HG02870 (cell line): ENCODE results near the gene TRAF3.

ENCODE experiments used
- ATAC-seq: cut with Tn5 transposase; IDR thresholded peaks from one replicate; pipeline ENCODE4 v1.9.1; 2021; ENCODE audit warnings: mild to moderate bottlenecking, moderate library complexity; ENCODE audit not compliant: unreplicated experiment

The TRAF3 gene

DNA sequence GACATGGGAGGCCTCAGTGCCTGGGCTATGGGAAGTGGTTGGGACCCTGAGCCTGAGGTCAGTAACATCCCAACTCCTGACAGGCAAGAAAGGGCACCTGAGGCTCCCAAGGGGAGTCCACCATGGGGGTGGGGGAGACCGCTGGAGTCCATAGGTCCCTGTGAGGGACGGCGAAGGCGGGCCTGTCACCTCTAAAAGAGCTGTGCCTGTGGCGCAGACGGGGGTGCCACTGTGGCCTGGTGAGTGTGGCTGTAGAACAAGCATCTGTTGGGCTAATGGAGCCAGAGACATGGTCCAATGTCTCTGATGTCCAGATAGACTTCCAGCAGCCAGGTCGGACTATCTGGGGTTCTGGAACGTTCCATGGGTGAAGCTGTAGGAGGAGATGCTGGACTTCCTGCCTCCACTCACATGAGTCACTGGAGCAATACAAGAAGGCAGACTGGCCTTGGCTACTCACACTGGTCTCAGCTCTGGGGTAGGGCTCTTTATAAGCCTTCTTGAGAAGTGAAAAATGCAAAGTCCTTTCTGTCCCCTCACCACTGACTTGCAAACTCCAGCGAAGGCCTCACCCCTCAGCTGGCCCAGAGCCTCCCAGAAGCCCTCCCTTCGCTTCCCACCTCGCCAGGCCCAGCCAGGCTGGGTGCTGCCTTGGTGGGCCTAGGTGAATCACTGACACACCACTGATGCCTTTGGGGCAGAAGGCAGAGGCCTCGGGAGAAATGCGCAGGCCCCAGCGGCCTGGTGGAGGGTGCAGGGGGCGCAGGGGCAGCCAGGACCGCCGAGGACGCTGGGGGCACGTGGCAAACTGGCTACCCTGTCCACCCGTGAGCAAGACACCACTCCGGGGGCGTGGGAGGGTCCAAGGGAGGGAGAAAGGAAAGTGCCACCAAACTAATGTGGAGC is 1.1 kb upstream of the TRAF3 start:
- ATAC-seq: no peak

DNA sequence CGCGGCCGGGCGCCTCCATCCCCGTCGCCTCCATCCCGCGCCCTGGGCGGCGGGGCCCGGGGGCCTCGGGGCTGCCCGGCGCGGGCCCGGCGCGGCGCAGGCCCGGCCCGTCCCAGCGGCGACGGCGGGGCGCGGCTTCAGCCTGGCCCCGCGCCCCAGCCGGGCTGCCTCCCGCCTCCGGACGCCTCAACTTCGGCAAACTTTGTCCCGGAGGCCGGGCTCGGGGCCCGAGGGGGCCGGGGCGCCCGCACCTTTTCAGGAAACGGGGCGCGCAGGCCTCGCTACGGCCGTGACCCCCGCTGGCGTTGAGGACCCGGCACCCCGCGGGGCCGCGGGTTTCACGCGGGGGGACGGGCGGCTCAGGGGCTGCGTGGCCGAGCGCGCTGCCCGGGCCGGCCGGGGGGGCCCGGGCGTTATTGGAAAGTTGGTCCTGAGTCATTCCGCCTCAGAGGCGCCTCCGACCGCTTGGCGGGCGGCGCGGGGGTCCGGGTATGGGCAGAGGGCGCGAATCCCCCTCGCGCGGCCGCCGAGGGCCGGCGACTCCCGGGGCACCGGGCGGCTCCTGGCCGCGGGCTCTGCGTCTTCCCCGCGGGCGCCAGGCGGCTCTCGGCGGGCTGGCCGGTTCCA is 575 bp downstream of the TRAF3 start:
- peak; percentile 9 for ATAC-seq

DNA sequence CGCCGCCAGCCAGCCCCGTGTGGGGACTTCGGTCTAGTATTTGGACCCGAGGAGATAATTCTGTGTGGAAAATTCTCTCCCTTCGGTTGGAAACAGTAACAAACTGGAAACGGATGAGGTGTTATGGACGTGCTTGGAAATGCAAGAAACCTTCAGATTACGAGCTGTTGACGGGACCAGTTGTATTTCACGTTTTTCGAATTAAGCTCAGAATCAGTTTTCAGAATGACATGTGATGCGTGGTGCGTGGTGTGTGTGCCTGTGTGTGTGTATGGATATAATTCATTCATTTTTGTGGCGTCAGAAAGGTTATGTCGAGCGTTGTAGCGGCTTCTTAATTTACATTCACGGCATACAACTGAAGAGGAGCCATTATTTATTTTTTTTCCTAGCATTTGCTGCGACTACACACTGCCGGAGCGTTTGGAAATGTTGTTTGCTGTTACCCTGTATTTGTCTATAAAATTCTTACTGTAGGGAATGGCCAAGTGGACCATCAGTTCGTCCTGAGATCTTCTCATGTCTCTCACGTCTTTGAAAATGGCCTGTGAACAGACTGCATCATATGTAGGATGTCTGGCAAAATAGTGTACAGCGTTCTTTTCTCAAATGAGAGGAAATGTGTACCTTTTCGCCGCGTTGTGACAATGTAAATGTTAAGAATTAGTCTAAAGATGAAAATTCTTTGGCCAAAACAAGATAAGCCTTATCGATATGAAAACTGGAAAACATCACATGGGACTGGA is 1.3 kb downstream of the TRAF3 start:
- no peak for ATAC-seq

DNA sequence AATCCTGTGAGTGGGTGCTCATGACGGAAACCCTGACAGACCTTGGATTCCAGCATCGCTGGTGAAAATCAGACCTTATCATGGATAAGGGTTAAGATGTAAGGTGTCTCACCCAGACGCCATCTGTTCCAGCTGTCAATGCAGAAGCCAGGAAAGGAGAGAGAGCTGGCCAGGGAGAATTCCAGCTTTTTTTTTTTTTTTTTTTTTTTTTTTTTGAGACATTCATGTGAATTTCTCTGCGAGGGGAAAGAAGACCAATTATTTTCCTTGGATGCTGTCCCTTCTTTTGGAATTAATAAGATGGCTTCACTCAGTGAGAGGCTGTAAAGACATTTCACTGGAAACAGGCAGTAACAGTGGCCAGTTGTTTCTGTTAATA is 1.8 kb downstream of the TRAF3 start:
- no peak for ATAC-seq

DNA sequence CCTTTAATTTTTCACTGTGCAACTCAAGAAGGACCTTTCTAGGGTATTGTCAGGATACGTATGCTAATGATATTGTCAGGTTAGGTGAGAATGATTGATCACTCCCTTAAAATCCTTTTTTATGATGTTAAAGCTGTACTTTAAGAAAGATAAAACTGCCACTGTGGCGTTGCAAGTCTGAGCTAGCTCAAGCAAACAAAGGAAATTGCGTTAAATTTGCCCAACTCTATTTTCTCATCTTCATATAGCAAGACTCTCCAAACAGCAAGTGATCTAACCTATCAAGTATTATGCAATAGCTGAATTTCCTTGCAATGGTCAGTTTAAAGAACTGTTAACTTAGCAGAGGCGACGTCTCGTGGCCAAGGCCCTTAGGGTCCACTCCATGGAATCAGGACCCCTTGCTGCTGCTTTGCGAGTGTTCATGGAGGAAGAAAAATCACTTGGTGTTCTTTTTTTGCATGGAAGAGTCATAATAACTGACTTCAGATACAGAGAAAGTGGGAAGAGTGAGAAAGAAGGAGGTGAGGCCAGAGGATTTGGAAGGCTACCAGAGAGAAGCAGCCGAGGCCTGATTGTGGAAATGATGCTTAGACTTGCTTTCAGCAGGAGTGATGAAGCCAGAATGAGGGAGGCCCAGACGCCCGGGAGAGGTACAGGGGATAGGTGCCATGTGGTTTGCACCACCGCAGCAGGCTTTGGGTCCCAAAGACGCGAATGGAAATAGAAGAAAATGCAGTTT is 2.5 kb downstream of the TRAF3 start:
- ATAC-seq: no peak

DNA sequence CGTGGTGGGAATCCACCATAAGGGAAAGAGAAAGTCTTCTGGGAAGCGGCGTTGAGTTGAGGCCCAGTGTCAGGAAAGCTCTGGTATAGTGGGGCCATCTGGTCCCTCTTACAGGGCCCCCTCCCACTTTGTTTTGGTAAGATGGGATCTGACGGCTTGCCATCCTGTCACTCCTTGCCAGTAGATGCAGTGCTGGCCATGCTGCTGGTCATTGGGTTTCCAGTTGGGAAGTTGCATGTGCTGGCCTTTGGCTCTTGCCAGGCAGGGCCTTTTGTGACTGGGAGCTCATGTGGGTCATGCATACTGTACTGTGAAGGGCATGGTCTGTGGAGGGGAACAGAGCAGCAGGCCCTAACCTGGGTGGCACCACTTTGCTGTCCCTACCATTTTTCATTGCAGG is 3.8 kb downstream of the TRAF3 start:
- no peak for ATAC-seq

DNA sequence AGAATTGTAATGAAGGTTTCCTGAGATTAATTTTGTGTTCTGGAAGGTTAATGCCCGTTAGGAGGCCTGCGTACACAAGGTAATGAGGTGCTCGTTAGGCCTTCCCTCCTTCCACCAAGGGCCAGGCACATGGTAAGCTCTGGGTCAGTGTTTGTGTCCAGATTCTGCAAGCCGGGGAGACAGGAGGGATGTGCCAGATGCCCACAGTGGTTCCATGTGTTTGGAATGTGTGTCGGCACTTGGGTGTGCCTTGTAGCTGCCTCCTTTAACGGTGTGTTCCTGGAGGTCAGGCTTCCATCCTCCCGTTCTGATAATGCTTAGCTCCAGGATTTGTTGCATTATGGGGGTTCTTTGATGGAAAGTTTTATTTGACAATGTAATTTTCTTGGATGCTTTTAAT is 5.7 kb downstream of the TRAF3 start:
- ATAC-seq: no peak

DNA sequence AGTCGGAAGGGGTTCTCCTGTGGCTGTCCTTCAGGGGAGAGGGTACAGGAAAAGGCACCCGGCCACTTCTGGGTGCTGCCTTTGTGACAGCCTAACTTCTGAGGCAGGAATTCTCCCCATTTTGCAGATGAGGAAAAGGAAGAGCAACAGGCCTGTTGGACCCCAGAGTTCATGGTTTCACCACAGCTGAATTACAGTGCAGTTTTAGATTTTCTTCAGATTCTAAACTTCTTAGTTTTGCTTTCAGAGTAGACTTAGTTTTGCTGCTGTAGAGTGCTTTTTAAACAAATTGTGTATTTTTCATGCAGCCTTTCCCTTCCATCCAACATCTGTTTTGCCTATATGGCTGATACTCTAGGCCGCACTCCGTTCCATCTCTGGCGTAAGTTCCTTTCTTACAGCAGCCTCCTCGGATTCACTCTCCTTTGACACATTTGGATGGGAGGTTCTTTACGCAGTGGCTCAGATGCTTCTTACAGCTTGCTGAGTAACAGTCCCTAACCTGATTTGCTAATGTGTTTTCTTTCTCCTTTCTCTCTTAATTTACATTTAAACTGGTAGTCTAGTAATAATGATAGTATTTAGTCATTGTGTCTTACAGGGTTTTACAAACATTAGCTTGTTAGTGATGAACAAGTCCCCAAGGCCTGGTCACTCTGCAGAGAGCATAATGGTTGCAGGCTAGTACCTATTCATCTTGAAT is 7.8 kb downstream of the TRAF3 start:
- ATAC-seq: no peak

DNA sequence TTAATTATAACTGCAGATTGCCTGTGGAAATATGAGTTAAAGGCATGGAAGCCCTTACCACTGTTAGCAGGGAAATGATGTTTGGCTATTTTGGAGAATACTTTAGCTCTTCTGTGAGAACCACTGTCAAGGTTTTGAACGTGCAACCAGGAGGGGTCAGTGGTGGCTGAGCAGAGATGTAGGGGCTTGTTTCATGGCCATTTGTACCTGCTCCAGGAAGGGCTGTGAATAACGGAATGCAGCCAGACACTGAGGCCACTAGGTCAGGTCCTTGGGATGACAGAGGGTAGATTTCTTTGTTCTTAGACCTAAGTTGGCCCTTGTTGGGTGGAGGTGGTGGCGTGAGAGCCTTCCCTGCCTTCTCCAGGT is 8.3 kb downstream of the TRAF3 start:
- ATAC-seq: no peak

DNA sequence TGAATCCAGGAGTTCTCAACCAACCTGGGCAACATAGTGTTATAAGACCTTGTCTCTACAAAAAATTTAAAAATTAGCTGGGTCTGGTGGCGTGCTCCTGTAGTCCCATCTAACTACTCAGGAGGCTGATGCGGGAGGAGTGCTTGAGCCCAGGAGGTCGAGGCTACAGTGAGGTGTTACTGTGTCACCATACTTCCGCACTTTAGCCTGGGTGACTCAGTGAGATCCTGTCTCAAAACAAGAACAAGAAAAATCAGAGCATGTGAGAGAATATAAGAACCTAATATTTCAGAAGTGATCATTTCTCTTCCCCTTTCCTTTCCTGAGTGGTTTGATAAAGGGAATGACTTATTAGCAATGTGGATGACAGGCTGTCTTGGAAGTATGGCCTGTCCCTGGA is 9.5 kb downstream of the TRAF3 start:
- ATAC-seq: no peak

DNA sequence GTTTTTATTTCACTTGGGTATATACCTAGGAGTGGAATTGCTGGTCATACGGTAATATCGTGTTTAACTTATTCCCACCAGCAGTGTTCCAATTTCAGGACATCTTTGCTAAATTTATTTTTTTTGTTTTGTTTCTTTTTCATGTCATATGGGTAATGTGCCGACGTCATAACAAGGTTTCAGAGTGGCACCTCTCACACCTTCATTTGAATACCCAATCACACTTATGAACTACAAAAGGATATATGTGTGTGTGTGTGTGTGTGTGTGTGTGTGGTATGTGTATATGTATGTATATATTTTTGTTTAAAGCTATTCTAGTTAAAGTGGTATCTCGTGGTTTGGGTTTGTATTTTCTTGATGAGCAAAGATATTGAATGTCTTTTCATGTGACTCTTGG is 12.1 kb downstream of the TRAF3 start:
- ATAC-seq: no peak

DNA sequence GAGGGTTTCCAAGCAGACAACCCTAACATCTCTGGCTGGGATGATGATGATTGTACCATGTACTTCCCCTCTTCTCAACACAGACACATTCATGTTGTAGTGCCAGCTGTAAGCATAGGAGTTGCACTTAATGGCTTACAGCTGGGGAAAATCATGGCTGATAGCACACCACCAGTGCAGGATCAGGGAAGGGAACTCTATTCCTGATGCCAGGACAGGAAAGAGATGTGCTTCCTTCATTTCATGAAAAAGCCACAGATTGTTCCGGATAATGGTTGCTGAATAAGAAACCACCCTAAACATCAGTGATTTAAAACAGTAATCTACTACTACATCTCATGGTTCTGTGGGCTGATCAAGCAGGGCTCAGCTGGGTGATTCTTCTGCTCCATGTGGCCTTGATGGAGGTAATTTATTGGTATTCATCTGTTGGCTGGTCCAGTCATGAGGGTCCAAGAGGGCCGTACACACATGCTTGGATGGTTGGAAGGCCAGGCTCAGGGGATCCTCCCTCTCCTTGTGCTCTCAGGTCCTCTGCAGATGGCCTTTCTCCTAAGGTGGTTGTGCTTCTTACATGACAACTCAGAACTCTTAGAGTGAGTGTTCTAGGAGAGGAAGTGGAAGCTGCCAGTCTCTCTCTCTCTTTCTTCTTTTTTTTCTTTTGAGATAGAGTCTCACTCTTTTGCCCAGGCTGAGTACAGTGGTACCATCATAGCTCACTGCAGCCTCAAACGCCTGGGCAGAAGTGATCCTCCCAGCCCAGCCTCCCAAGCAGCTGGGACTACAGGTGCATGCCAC is 16.5 kb downstream of the TRAF3 start:
- no peak for ATAC-seq

DNA sequence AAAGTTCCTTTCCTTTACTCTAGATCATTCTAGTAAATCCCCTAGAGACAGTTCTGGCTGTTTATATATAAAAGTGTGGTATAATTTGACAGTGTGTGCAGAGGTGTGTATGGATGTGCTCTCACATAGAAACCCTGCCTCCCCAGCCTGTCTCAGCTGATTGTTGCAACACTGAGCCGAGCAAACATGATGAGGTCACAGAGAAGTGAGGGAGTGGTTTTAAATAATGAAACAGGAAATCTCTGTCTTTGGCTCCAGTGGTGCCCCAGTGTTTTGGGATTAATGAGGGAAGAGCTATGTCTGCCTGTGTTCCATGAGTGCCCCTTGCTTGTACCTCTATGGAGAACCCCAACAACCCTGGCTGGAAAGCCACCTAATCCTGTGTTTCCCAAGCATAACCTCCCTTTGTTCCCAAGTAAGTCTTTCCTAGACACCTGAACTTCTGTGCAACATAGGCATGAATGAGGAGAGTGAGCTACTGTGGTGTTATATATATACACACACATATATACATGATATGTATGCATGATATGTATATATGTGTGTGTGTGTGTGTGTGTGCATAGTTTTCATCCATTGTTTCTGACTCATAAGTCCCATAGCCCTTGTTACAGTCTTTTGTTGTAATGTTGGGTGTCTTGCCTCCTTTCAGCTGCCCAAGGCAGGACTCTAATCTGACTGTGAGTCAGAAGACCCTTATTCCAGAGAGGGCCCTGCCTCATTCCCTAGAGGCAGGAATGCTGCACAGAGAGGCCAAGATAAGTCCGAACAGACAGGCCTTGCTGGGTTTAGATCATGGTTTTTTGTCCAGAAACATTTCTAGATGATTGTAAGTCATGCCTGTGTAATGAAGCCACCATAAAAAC is 18.0 kb downstream of the TRAF3 start:
- peak; percentile 43 for ATAC-seq

DNA sequence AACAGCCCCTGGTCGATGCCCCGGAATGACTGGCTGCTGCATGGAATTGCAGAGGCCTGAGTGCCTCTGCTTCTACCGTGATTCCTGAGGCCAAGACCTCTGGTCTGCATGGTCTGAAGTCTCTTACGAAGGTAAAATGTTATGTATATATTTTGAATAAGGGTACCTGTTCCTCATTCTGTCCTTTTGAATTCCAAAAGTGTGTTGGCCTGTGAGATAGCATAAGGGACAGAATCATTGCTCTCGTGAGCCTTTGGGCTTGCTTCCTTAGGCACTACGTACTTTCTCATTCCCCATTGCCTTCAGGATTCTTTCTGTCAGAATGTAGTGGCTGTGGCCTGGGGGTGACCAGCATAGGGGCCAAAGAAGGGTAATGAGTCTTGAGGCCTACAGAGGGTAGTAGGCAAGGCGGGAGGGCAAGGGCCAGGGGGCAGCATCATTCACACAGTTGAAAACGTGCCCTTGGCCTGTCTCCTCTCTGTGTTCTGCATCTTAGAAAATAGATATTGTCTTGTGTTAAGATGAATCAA is 19.5 kb downstream of the TRAF3 start:
- no peak for ATAC-seq

DNA sequence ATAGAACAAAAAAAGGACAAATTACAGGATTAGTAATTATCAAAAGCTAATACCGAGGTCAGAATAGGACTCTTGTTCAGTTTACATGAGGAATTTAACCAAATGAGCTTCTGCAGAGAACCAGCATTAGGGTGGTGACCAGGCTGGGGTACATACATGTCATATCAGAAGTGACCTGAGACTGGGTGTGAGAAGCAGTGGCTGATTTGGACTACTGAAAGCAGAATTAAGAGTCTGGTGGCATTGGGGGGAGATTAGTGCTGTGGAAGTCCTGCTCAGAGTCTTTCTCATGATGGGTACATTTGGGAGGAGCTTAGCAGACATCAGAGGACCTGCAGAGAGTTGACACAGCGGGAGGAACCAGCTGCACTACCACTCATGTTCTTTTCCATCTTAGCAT is 21.7 kb downstream of the TRAF3 start:
- no peak for ATAC-seq

DNA sequence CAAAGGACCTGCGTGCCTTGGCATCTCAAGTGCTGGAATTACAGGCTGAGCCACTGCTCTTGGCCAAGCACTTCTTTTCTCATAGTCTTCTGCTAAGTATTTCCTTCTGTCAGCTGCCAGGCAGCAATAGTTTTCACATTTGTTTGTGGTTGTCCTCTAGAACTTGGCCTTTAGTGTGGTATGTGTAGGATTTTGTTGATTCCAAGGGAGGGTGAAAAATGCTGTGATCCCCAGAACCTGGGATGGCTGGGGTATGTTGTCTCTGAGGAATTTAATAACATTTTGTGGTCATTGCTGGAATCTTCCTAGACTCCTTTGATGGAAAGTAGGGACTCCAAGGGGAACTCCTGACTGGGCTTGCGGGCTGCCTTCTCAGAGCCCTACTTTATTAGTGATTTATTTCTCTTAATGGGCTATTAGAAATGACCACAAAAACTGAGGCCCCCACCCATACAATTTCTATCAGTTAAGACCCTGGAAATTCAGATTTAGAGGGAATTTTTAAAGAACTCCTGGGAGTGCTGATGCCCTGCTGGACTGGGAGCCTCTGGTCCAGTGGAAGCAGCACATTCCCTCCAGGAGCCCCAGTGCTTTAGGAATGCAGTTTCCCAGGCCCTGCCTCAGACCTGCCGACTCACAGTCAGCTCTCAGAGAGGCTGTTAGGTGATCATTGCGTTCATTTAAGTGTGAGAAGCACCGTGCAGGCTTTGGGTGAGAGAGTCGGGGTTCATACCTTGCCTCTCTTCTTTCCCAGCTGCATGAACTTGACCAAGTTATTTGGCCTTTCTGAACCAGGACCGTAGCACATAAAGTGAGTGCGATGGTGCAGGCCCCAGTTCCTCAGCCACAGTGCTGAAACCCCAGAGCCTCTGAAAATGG is 22.7 kb downstream of the TRAF3 start:
- ATAC-seq: no peak

DNA sequence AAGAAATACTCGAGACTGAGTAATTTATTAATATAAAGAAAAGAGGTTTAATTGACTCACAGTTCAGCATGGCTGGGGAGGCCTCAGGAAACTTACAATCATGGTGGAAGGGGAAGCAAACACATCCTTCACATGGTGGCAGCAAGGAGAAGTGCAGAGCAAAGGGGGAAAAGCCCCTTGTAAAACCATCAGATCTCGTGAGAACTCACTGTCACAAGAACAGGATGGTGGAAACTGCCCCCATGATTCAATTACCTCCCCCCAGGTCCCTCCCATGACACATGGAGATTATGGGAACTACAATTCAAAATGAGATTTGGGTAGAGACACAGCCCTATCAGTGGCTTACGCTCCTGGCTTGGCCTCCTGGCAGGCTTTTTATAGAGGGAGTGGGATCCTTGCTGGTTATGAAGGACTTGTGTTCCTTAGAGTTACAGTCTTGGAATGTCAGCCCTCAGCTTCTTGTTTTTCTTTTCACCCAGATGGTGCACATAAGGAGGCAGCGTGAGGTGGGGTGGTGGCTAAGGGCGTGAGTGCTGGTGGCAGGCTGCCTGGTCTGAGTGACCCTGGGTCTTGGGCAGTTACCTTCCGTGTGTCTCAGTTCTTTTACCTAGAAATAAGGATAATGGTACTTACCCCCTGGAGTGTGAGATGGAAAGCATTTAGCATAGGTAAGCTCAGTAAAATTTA is 25.7 kb downstream of the TRAF3 start:
- ATAC-seq: no peak
